ENCODE data around the gene KSR1.

The KSR1 gene

GRCh38 chr17:27558842-27559505 is 102.7 kb downstream of the KSR1 start:
- Histone ChIP-seq H3K9me3 (ENCODE audit: insufficient read depth, low read depth, low read length) (no peaks in the 10 kb centered on the region), H3K4me1 (ENCODE audit: insufficient read depth, low read length) (no peaks in the 10 kb centered on the region), H3K27ac (ENCODE audit: low read length) (no peak overlapping the region), H3K4me3 (ENCODE audit: low read length) (no peak overlapping the region), H3K9ac (ENCODE audit: low read depth, low read length) (no peak overlapping the region), H3K36me3 (ENCODE audit: insufficient read depth, low read depth, low read length) (peaks cover 4% of the 10 kb centered on the region; the same call in 1 of the 2 replicates), H3K27me3 (ENCODE audit: insufficient read depth, low read length) (no peaks in the 10 kb centered on the region)

- Histone ChIP-seq H3K27ac (ENCODE audit: low read length) (no peak overlapping the region), H3K36me3 (ENCODE audit: insufficient read depth, low read depth, low read length) (no peaks in the 10 kb centered on the region), H3K9ac (ENCODE audit: low read depth, low read length) (no peak overlapping the region), H3K4me1 (ENCODE audit: insufficient read depth, low read length) (no peaks in the 10 kb centered on the region), H3K27me3 (ENCODE audit: insufficient read depth, low read length) (no peaks in the 10 kb centered on the region), H3K9me3 (ENCODE audit: insufficient read depth, low read depth, low read length) (no peaks in the 10 kb centered on the region), H3K4me3 (ENCODE audit: low read length) (no peak overlapping the region)
Observed at GRCh38 chr17:27559506-27560481, 103.5 kb downstream of the KSR1 start.

GRCh38 chr17:27560668-27561067 is 104.4 kb downstream of the KSR1 start:
- Histone ChIP-seq H3K27me3 (ENCODE audit: insufficient read depth, low read length) (no peaks in the 10 kb centered on the region), H3K4me3 (ENCODE audit: low read length) (no peak overlapping the region), H3K36me3 (ENCODE audit: insufficient read depth, low read depth, low read length) (no peaks in the 10 kb centered on the region), H3K4me1 (ENCODE audit: insufficient read depth, low read length) (no peaks in the 10 kb centered on the region), H3K9me3 (ENCODE audit: insufficient read depth, low read depth, low read length) (no peaks in the 10 kb centered on the region), H3K27ac (ENCODE audit: low read length) (no peak overlapping the region), H3K9ac (ENCODE audit: low read depth, low read length) (no peak overlapping the region)

GRCh38 chr17:27562777-27563455 is 106.7 kb downstream of the KSR1 start:
- Histone ChIP-seq H3K36me3 (ENCODE audit: insufficient read depth, low read depth, low read length) (no peaks in the 10 kb centered on the region), H3K4me3 (ENCODE audit: low read length) (no peak overlapping the region), H3K27me3 (ENCODE audit: insufficient read depth, low read length) (no peaks in the 10 kb centered on the region), H3K9me3 (ENCODE audit: insufficient read depth, low read depth, low read length) (no peaks in the 10 kb centered on the region), H3K27ac (ENCODE audit: low read length) (no peak overlapping the region), H3K4me1 (ENCODE audit: insufficient read depth, low read length) (no peaks in the 10 kb centered on the region), H3K9ac (ENCODE audit: low read depth, low read length) (no peak overlapping the region)

- Histone ChIP-seq H3K27ac (ENCODE audit: low read length) (no peak overlapping the region), H3K4me3 (ENCODE audit: low read length) (no peak overlapping the region), H3K36me3 (ENCODE audit: insufficient read depth, low read depth, low read length) (no peaks in the 10 kb centered on the region), H3K9me3 (ENCODE audit: insufficient read depth, low read depth, low read length) (no peaks in the 10 kb centered on the region), H3K9ac (ENCODE audit: low read depth, low read length) (no peak overlapping the region), H3K4me1 (ENCODE audit: insufficient read depth, low read length) (no peaks in the 10 kb centered on the region), H3K27me3 (ENCODE audit: insufficient read depth, low read length) (no peaks in the 10 kb centered on the region)
Observed at GRCh38 chr17:27563532-27563931, 107.3 kb downstream of the KSR1 start.

GRCh38 chr17:27564463-27564862 is 108.2 kb downstream of the KSR1 start:
- Histone ChIP-seq H3K4me3 (ENCODE audit: low read length) (no peak overlapping the region), H3K27me3 (ENCODE audit: insufficient read depth, low read length) (no peaks in the 10 kb centered on the region), H3K9me3 (ENCODE audit: insufficient read depth, low read depth, low read length) (no peaks in the 10 kb centered on the region), H3K9ac (ENCODE audit: low read depth, low read length) (no peak overlapping the region), H3K4me1 (ENCODE audit: insufficient read depth, low read length) (peaks cover 3% of the 10 kb centered on the region; the same call in 1 of the 2 replicates), H3K36me3 (ENCODE audit: insufficient read depth, low read depth, low read length) (no peaks in the 10 kb centered on the region), H3K27ac (ENCODE audit: low read length) (no peak overlapping the region)

GRCh38 chr17:27565874-27566670 is 109.8 kb downstream of the KSR1 start:
- no peak overlapping the region for H3K27ac ChIP-seq (ENCODE audit: low read length)
- no peak overlapping the region for H3K9ac ChIP-seq (ENCODE audit: low read depth, low read length)
- peaks cover 8% of the 10 kb centered on the region; the same call in 1 of the 2 replicates for H3K4me1 ChIP-seq (ENCODE audit: insufficient read depth, low read length)
- H3K36me3 ChIP-seq (ENCODE audit: insufficient read depth, low read depth, low read length): no peaks in the 10 kb centered on the region
- no peak overlapping the region for H3K4me3 ChIP-seq (ENCODE audit: low read length)
- no peaks in the 10 kb centered on the region for H3K27me3 ChIP-seq (ENCODE audit: insufficient read depth, low read length)
- no peaks in the 10 kb centered on the region for H3K9me3 ChIP-seq (ENCODE audit: insufficient read depth, low read depth, low read length)

- no peaks in the 10 kb centered on the region for H3K36me3 ChIP-seq (ENCODE audit: insufficient read depth, low read depth, low read length)
- H3K27me3 ChIP-seq (ENCODE audit: insufficient read depth, low read length): no peaks in the 10 kb centered on the region
- H3K4me1 ChIP-seq (ENCODE audit: insufficient read depth, low read length): peaks cover 8% of the 10 kb centered on the region; the same call in 1 of the 2 replicates
- H3K9me3 ChIP-seq (ENCODE audit: insufficient read depth, low read depth, low read length): no peaks in the 10 kb centered on the region
- H3K9ac ChIP-seq (ENCODE audit: low read depth, low read length): no peak overlapping the region
- H3K27ac ChIP-seq (ENCODE audit: low read length): no peak overlapping the region
- no peak overlapping the region for H3K4me3 ChIP-seq (ENCODE audit: low read length)
Observed at GRCh38 chr17:27566671-27567562, 110.7 kb downstream of the KSR1 start.

GRCh38 chr17:27567563-27567859 is 111.3 kb downstream of the KSR1 start:
- Histone ChIP-seq H3K27me3 (ENCODE audit: insufficient read depth, low read length) (no peaks in the 10 kb centered on the region), H3K4me1 (ENCODE audit: insufficient read depth, low read length) (peaks cover 8% of the 10 kb centered on the region; the same call in 1 of the 2 replicates)

GRCh38 chr17:27568216-27568615 is 112.0 kb downstream of the KSR1 start:
- no peak overlapping the region for H3K9ac ChIP-seq (ENCODE audit: low read depth, low read length)
- no peak overlapping the region for H3K27ac ChIP-seq (ENCODE audit: low read length)
- peaks cover 14% of the 10 kb centered on the region; the same call in 1 of the 2 replicates for H3K4me1 ChIP-seq (ENCODE audit: insufficient read depth, low read length)
- no peaks in the 10 kb centered on the region for H3K36me3 ChIP-seq (ENCODE audit: insufficient read depth, low read depth, low read length)
- no peaks in the 10 kb centered on the region for H3K27me3 ChIP-seq (ENCODE audit: insufficient read depth, low read length)
- H3K9me3 ChIP-seq (ENCODE audit: insufficient read depth, low read depth, low read length): no peaks in the 10 kb centered on the region
- H3K4me3 ChIP-seq (ENCODE audit: low read length): no peak overlapping the region

More at GRCh38 chr17:27567563-27567859, 111.3 kb downstream of the KSR1 start:
- Histone ChIP-seq H3K9ac (ENCODE audit: low read depth, low read length) (no peak overlapping the region), H3K27ac (ENCODE audit: low read length) (no peak overlapping the region), H3K36me3 (ENCODE audit: insufficient read depth, low read depth, low read length) (no peaks in the 10 kb centered on the region), H3K9me3 (ENCODE audit: insufficient read depth, low read depth, low read length) (no peaks in the 10 kb centered on the region), H3K4me3 (ENCODE audit: low read length) (no peak overlapping the region)

All from iPS-20b (cell line).